SK-N-SH (cell line): ENCODE measurements around the gene SURF6.
"Not testable (repeated sequence)": the region's sequence is repeated elsewhere in the genome, so short reads cannot be mapped to it uniquely, and the experiment has no call there.

Experiments
- CTCF ChIP-seq: fragments of 200-600 bp; sonication (generic); IDR thresholded peaks from 2 replicates; pipeline ENCODE4 v1.6.1; 2017; ENCODE audit warnings: antibody characterized with exemption, mild to moderate bottlenecking, moderate library complexity
- EZH2phosphoT487 ChIP-seq: fragments of 200-600 bp; sonication (generic); IDR thresholded peaks from 2 replicates; pipeline ENCODE4 v1.6.1; 2017; ENCODE audit warnings: low read depth, mixed run types, mild to moderate bottlenecking, antibody characterized with exemption, moderate library complexity, borderline replicate concordance
- MXI1 ChIP-seq: IDR thresholded peaks from 2 replicates; pipeline ENCODE4 v1.6.1; 2012; ENCODE audit warnings: mild to moderate bottlenecking, low read depth, low read length, improper control_type of control experiment
- POLR2AphosphoS5 ChIP-seq: IDR thresholded peaks from 2 replicates; pipeline ENCODE4 v1.6.1; 2012; ENCODE audit warnings: low read depth, low read length
- REST ChIP-seq: IDR thresholded peaks from 2 replicates; pipeline ENCODE4 v1.6.1; 2012; ENCODE audit warnings: mild to moderate bottlenecking, low read depth, low read length, moderate library complexity
- SIN3A ChIP-seq: IDR thresholded peaks from 2 replicates; pipeline ENCODE4 v1.6.1; 2012; ENCODE audit warnings: low read depth, mild to moderate bottlenecking, low read length, moderate library complexity, borderline replicate concordance
- TCF12 ChIP-seq: IDR thresholded peaks from 2 replicates; pipeline ENCODE4 v1.4.0; 2012
- USF2 ChIP-seq: fragments of 150-350 bp; IDR thresholded peaks from 2 replicates; pipeline ENCODE4 v1.6.1; 2017; ENCODE audit warnings: antibody characterized with exemption, low read length, low read depth, borderline replicate concordance
- YY1 ChIP-seq: IDR thresholded peaks from 2 replicates; pipeline ENCODE4 v1.4.0; 2012; ENCODE audit warnings: low read depth, mild to moderate bottlenecking

GRCh38 chr9:133327021-133327420, 9.0 kb downstream of the SURF6 start:
- not testable (repeated sequence) for TF ChIP-seq YY1, CTCF, EZH2phosphoT487, POLR2AphosphoS5, TCF12, SIN3A, USF2, REST, MXI1
